GM20000 (cell line): ENCODE data around the gene TMEM54.

ENCODE experiments used
- DNase-seq: peaks from one replicate; pipeline ENCODE4 v3.0.0; 2012; ENCODE audit warnings: low spot score
- CTCF ChIP-seq: IDR thresholded peaks from 2 replicates; pipeline ENCODE4 v1.5.1; 2012; ENCODE audit warnings: mild to moderate bottlenecking, control low read depth; ENCODE audit errors: extremely low read depth, missing control alignments

The TMEM54 gene

GRCh38 chr1:32898056-32898455 lies 3.1 kb downstream of the TMEM54 start:
- no peak for DNase-seq

GRCh38 chr1:32897082-32898049 lies 3.8 kb downstream of the TMEM54 start:
- TF ChIP-seq CTCF, result no peak
- DNase-seq, result no peak

More at GRCh38 chr1:32898056-32898455, 3.1 kb downstream of the TMEM54 start:
- TF ChIP-seq CTCF, result no peak

GRCh38 chr1:32896451-32896850 lies 4.7 kb downstream of the TMEM54 start:
- no peak for TF ChIP-seq CTCF
- no peak for DNase-seq

DNA sequence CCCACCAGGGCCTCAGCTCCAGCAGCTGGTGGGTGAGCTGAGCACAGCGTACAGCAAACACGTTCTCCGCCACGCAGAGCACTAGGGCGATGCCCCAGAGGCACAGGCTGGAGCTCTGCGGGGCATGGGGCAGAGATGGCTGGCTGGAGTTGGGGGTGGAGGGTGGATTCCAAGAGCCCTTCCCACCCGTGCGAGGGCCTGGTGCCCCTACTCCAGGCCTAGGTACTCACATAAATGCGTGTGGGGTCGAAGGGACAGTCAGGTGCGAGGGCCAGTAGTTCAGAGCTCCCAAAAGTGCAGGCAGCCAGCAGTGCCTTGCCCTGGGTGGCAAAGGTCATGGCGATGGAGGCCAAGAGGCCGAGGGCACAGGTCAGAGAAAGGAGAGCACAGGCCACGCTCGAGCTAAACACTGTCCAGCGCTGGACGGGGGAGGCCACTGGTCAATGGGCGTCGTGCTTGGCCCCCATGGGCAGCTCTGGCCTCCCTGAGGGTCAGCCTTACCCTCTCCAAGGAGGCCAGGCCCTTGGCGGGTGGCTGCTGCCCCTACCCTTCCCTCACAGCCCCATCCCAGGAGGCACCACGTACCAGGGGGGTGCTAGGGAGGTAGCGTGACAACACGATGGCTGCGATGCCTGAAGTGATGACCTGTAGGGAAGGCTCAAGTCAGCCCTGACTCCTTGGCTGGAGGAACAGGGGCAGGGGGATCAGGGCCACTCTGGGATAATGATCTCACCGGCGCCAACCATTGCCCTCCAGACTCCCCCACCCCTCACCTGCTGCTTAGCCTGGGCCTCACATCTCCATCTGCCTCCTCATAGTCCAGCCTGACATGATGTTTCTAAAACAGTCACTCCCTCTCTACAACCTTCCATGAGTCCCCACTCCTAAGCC lies 5.6 kb downstream of the TMEM54 start:
- no peak for DNase-seq
- no peak for TF ChIP-seq CTCF

DNA sequence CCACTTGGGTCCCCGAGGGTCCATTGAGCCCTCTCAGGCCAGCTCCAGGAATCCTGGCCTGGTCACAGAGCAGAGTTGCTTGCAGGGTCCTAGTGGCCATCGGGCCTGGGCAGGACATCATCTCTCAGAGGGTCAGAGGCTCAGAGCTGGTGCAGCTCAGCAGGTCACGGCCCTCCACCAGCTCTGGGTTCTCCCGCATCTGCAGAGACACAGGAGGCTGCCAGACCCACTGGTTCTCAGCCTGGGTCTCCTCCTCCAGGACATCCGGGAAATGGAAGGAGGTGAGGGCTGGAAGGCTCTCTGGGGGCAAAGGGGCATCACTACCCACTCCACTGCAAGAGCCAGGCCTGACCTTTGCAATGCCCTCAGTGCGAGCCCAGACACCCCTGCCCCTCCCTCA lies 6.5 kb downstream of the TMEM54 start:
- TF ChIP-seq CTCF, result no peak
- no peak for DNase-seq

GRCh38 chr1:32894019-32894600 lies 7.1 kb downstream of the TMEM54 start:
- no peak for TF ChIP-seq CTCF
- DNase-seq, result no peak
